NK-92 (cell line): ENCODE data around the gene DARS2.

Experiments used
- DNase-seq: peaks from one replicate; lab custom pipeline; 2025; ENCODE audit not compliant: unreplicated experiment; lab: John Stamatoyannopoulos, UW

The DARS2 gene

GRCh38 chr1:173886746-173887611 is 62.5 kb downstream of the DARS2 start:
- DNase-seq: no peak

DNA sequence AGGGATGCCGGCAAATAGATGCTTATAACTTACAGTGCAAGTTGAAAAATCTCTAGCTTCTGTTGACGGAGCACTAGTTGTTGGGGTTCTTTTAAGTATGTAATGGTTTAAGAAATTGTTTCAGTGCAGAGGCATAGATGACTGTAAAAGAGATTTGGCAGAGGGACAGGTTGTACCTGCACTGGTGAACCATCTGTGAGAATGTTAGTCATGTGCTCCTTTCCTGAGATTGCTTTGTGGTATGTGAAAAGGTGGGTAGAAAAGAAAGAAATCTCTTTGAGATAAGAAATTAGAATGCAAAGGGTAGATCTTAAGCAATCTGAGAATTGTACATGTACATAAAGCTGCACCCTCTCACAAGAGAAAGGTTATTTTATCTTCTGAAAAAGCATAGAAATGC is 63.2 kb downstream of the DARS2 start:
- DNase-seq: no peak

GRCh38 chr1:173888749-173889148 is 64.3 kb downstream of the DARS2 start:
- DNase-seq: no peak

GRCh38 chr1:173889885-173890284 is 65.4 kb downstream of the DARS2 start:
- no peak for DNase-seq

- DNase-seq: no peak
Measured at GRCh38 chr1:173893611-173894010, 69.1 kb downstream of the DARS2 start.

DNA sequence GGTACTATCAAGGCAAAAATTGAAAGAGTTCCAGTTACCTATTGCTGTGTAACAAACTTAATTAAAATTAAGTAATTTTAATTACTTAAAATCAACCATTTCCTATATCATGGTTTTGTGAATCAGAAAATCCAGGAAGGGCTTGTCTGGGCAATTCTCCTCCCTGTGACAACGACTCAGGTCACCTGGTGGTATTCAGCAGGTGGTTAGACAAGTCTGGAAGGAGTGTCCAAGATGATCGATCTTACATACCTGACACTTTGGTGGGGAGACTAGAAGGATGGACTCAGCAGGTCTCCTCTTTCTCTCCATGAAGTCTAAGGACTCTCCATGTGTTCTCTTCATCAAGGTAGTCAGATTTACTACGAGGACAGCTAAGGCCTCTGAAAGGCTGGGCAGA is 69.7 kb downstream of the DARS2 start:
- DNase-seq: no peak

DNA sequence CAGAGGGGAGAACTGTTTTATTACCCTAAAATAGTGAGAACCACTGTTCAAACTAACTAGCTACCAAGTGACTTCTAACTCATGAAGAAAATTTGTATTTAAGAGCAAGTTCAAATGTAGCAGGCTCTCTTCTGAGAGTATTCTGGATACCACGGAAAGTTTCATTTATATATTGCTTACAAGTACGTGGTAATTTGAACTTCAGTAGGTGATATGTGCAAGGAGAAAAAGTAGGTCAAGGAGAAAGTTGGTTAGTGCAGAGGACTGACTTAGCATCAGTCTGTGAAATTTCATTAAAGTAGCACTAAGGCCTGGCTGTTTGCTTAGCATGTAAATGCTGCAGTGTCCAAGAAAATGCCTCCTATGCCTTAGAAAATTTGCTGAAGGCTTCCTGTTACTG is 76.0 kb downstream of the DARS2 start:
- no peak for DNase-seq

- DNase-seq: no peak
Measured at GRCh38 chr1:173900992-173901391, 76.5 kb downstream of the DARS2 start.

- DNase-seq: no peak
Measured at GRCh38 chr1:173903827-173904531, 79.5 kb downstream of the DARS2 start.
